Neural crest cell (in vitro differentiated cells): ENCODE measurements around the gene NCK2. TPM values are rescaled to one million over a fixed set of nuclear protein-coding genes. Genes with fewer than 3 reads are reported as not detected.

ENCODE experiments used
- DNase-seq: peaks from one replicate; pipeline ENCODE4 v3.0.0; 2021; ENCODE audit warnings: low read depth, mixed read lengths, low spot score
- H3K27ac Mint-ChIP-seq: one replicate; pipeline ENCODE4 v1.8.0; 2021; ENCODE audit warnings: mild to moderate bottlenecking, mixed read lengths; ENCODE audit not compliant: unreplicated experiment
- H3K27me3 Mint-ChIP-seq: 2 replicates; pipeline ENCODE4 v1.8.0; 2021; ENCODE audit warnings: low read depth, mild to moderate bottlenecking, mixed read lengths
- H3K36me3 Mint-ChIP-seq: 2 replicates; pipeline ENCODE4 v1.8.0; 2021; ENCODE audit warnings: low read depth, mild to moderate bottlenecking, mixed read lengths
- H3K4me1 Mint-ChIP-seq: 2 replicates; pipeline ENCODE4 v1.8.0; 2021; ENCODE audit warnings: mixed read lengths
- H3K4me3 Mint-ChIP-seq: one replicate; pipeline ENCODE4 v1.8.0; 2021; ENCODE audit warnings: mild to moderate bottlenecking, mixed read lengths
- H3K9me3 Mint-ChIP-seq: 2 replicates; pipeline ENCODE4 v1.8.0; 2021; ENCODE audit warnings: mixed read lengths
- total RNA-seq: library from RNA; stranded (reverse); gene quantifications from 2 replicates; pipeline ENCODE4 v1.2.1, GENCODE V29; 2021
- TF ChIP-seq, protein P1 (sequence below): fragments of 200-600 bp; sonication (generic); conservative IDR thresholded peaks from 2 replicates; pipeline ENCODE4 v1.5.0; 2021; ENCODE audit warnings: antibody characterized with exemption, mild to moderate bottlenecking

NCK2 gene
- total RNA-seq, 1 donor from 2014 or later: 71.9 TPM

DNA sequence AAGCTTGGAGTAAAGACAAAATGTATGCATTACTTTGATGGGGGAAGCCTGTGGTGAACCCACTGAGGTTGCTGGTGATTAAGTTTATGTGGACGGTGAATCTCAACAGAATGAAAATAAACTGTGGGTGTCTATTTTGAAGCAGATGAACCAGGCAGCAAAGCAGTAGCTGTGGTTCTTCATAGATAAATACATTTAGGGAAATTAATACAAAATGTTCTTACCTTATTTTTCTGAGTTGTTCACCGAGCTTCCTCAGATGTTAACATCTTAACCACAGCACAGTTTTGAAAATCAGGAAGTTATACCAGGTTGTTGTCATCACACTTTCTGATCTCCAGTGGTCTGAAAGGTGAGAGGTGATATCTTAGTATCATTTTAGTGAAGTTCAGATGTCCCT lies 53.9 kb downstream of the NCK2 start:
- TF ChIP-seq, protein P1, sequence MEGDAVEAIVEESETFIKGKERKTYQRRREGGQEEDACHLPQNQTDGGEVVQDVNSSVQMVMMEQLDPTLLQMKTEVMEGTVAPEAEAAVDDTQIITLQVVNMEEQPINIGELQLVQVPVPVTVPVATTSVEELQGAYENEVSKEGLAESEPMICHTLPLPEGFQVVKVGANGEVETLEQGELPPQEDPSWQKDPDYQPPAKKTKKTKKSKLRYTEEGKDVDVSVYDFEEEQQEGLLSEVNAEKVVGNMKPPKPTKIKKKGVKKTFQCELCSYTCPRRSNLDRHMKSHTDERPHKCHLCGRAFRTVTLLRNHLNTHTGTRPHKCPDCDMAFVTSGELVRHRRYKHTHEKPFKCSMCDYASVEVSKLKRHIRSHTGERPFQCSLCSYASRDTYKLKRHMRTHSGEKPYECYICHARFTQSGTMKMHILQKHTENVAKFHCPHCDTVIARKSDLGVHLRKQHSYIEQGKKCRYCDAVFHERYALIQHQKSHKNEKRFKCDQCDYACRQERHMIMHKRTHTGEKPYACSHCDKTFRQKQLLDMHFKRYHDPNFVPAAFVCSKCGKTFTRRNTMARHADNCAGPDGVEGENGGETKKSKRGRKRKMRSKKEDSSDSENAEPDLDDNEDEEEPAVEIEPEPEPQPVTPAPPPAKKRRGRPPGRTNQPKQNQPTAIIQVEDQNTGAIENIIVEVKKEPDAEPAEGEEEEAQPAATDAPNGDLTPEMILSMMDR: no peak
- Mint-ChIP-seq H3K4me1 (peaks cover 76% of the 10 kb centered on the region), H3K36me3 (peaks cover 13% of the 10 kb centered on the region), H3K9me3 (no peaks in the 10 kb centered on the region), H3K27ac (no peak overlapping the region), H3K27me3 (no peaks in the 10 kb centered on the region), H3K4me3 (no peak overlapping the region)
- DNase-seq: no peak

DNA sequence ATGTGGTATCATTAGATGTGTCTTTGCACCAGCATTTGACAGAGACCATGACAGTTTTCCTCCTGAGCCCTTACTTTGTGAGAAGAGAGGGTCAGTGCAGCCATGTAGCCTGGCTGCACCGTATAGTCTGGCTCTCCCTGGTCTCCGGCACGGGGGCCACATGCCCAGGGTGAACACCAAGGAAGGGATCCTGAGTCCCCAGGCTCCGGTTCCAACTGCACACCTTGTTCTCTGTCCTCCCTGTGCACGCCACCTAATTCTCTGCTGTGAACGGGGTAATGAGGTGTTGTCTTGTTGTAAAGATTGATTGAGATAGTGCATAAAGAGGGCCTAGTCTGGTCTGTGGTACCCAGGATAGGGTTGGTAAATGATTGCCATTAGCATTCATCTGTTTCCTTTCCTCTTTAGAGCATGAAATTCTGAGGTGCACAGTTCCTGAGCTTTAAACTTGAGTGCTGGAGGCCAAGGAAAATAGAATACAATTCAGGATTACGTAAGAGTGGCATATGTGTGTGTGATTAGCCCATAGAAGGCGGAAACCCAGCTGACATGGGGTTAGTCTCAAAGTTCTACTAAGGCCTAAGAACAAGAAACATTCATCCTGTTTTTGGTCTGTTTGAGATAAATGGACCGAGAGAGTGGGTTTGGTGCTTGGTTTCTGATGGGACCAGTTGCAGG lies 55.5 kb downstream of the NCK2 start:
- Mint-ChIP-seq H3K4me1 (peaks cover 79% of the 10 kb centered on the region), H3K27ac (no peak overlapping the region), H3K27me3 (no peaks in the 10 kb centered on the region), H3K9me3 (no peaks in the 10 kb centered on the region), H3K36me3 (peaks cover 13% of the 10 kb centered on the region), H3K4me3 (no peak overlapping the region)
- no peak for DNase-seq
- TF ChIP-seq, protein P1: no peak

DNA sequence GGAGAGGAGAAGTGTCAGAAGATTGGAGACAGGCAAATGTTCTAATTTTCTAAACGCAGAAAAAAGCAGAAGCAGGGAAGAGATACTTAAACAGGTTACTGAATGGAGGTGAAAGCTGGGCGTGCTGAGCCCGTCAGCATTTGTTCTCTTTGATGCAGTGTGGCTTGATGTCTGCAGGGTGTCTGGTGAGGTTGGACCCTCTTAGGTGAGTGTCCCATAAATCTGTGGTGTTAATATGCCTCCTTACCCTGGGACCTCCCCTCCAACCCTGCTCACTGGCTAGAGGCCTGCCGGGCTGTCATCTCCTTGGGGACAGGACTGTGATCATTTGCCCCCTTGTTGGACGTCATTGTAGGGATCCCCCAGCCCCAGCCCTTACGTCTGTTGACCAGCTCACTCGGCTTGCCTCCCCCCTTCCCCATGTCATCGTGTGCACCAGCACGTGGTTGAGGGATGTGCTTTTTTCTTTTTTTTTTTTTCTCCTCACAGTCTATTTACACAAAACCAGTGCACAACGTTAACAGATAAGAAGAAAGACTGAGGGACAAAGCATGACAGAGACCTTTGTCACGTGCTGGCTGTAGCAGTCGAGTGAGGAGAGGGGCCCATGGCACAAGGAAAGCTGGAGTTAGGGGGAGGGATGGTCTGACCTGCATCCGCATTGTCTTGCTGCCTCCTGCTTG lies 56.4 kb downstream of the NCK2 start:
- no peak overlapping the region for H3K4me3 Mint-ChIP-seq
- H3K4me1 Mint-ChIP-seq: peaks cover 70% of the 10 kb centered on the region
- no peaks in the 10 kb centered on the region for H3K27me3 Mint-ChIP-seq
- DNase-seq: no peak
- TF ChIP-seq, protein P1: no peak
- H3K9me3 Mint-ChIP-seq: no peaks in the 10 kb centered on the region
- H3K36me3 Mint-ChIP-seq: peaks cover 13% of the 10 kb centered on the region
- no peak overlapping the region for H3K27ac Mint-ChIP-seq

DNA sequence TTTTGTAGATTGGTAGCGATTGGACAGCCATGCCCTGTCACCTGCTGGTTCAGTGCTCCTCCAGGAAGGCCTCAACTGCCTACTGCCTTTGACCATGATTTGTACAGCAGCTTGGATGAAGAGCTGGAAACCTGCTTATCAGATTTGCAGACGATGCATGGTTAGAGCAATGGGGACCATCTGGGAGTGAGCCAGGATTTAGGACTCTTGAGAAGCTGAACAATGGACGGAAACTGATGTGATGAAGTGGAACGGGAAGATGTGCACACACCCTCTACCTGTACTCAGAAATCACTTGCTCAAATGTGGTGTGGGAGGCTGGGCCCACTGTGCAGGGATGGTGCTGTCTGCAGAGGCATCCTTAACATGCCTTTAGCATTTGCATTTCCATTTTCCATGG lies 57.2 kb downstream of the NCK2 start:
- H3K4me1 Mint-ChIP-seq: peaks cover 64% of the 10 kb centered on the region

DNA sequence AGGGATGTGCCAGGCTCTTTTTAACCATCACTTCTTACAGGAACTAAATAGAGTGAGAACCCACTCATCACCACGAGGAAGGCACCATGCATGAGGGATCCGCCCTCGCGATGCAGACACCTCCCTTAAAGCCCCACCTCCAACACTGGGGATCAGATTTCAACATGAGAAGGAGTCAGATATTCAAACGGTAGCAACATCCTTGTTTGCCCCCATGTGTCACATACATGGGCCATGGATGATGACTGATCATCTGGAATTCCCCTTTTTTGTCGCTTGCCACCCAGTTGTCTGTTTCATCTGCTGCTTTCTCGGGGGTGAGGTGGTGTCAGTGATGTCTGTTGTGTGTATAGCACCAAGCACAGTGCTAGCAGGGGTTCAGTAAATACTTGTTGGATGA lies 57.9 kb downstream of the NCK2 start:
- no peak overlapping the region for H3K4me3 Mint-ChIP-seq
- peak overlapping the region; percentile 38 for H3K27ac Mint-ChIP-seq
- DNase-seq: no peak
- no peaks in the 10 kb centered on the region for H3K9me3 Mint-ChIP-seq
- TF ChIP-seq, protein P1: no peak
- peaks cover 57% of the 10 kb centered on the region for H3K4me1 Mint-ChIP-seq
- no peaks in the 10 kb centered on the region for H3K27me3 Mint-ChIP-seq
- H3K36me3 Mint-ChIP-seq: peaks cover 13% of the 10 kb centered on the region

More for the DNA sequence above, 57.2 kb downstream of the NCK2 start:
- Mint-ChIP-seq H3K9me3 (no peaks in the 10 kb centered on the region), H3K27ac (peak overlapping the region; percentile 52), H3K27me3 (no peaks in the 10 kb centered on the region), H3K4me3 (no peak overlapping the region), H3K36me3 (peaks cover 13% of the 10 kb centered on the region)
- TF ChIP-seq, protein P1: no peak
- DNase-seq: no peak
